ENCODE data around the gene KIAA0232.

The KIAA0232 gene

DNA sequence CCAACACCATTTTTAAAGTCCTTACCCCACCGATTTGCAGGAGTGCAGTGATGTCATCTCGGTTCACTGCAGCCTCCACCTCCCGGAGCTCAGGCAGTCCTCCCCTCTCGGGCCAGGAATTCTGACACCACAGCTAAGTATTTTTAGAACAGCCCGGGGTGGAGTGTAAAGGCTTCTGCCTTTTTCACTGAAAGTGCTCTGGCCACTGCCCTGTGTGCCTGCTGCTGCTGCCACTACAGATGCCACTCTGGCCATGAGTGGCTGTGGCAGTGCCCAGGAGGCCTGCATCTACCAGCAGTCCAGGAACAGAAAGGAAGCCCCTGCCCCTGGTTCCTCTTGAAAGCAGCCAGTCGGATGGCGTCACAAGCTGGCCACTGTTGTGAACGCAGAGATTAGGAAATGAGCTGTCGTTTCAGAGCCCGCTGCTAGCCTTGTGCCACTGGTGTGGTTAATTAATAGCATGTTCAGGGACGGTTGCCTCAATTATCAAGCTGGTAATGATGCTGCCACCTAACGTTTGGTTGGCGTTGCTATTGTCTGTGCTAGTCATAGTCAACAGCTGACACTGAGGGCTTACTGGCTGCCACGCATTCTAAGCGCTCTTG lies 103.5 kb downstream of the KIAA0232 start:
- Histone ChIP-seq H3F3A (ENCODE audit: control insufficient read depth, insufficient read depth) (0 out of 2 replicates have a peak, but pooled peaks cover 8% of the 10 kb centered on the region), H3K9me2 (replicated peaks; ENCODE audit: control insufficient read depth, low read length) (no peaks in the 10 kb centered on the region), H3K79me2 (ENCODE audit: control insufficient read depth, low read length) (no peaks in the 10 kb centered on the region), H4K20me1 (ENCODE audit: control insufficient read depth, insufficient read depth, low read depth, low read length) (no peaks in the 10 kb centered on the region), H3K4me2 (ENCODE audit: low read length) (no peak overlapping the region), H3K4me3 (ENCODE audit: low read length) (no peak overlapping the region), H3K4me1 (ENCODE audit: control insufficient read depth, low read length) (peaks cover 9% of the 10 kb centered on the region), H3K9me3 (ENCODE audit: control insufficient read depth, insufficient read depth, low read length) (peaks cover 10% of the 10 kb centered on the region), H3K27me3 (ENCODE audit: control insufficient read depth, low read length) (no peaks in the 10 kb centered on the region), H3K36me3 (ENCODE audit: control insufficient read depth, low read length) (peaks cover 10% of the 10 kb centered on the region; the same call in 1 of the 2 replicates), H3K27ac (ENCODE audit: low read depth, low read length) (no peak overlapping the region)
- TF ChIP-seq EZH2phosphoT487 (IDR thresholded peaks at IDR 0.05; ENCODE audit: borderline replicate concordance, low read length), result no peak
- TF ChIP-seq, protein P1, sequence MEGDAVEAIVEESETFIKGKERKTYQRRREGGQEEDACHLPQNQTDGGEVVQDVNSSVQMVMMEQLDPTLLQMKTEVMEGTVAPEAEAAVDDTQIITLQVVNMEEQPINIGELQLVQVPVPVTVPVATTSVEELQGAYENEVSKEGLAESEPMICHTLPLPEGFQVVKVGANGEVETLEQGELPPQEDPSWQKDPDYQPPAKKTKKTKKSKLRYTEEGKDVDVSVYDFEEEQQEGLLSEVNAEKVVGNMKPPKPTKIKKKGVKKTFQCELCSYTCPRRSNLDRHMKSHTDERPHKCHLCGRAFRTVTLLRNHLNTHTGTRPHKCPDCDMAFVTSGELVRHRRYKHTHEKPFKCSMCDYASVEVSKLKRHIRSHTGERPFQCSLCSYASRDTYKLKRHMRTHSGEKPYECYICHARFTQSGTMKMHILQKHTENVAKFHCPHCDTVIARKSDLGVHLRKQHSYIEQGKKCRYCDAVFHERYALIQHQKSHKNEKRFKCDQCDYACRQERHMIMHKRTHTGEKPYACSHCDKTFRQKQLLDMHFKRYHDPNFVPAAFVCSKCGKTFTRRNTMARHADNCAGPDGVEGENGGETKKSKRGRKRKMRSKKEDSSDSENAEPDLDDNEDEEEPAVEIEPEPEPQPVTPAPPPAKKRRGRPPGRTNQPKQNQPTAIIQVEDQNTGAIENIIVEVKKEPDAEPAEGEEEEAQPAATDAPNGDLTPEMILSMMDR (IDR thresholded peaks at IDR 0.05; ENCODE audit: low read depth, low read length, poor library complexity, severe bottlenecking), result peak; percentile 58

DNA sequence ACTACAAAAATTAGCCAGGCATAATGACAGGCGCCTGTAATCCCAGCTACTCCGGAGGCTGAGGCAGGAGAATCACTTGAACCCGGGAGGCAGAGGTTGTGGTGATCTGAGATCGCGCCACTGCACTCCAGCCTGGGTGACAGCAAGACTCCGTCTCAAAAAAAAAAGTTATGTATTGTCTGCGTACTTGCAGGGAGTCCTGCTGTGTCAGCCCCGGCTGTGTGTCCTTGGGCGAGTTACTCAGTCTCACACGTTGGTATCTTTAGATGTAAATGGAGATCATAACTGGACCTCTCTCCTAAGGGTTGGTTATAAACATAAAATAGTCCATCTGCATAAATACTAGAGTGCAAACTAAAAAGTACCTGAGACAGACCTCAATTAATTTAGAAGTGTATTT lies 104.4 kb downstream of the KIAA0232 start:
- H3K36me3 ChIP-seq (ENCODE audit: control insufficient read depth, low read length), result peaks cover 2% of the 10 kb centered on the region; the same call in 1 of the 2 replicates
- no peaks in the 10 kb centered on the region for H3K79me2 ChIP-seq (ENCODE audit: control insufficient read depth, low read length)
- no peak overlapping the region for H3K27ac ChIP-seq (ENCODE audit: low read depth, low read length)
- no peak overlapping the region for H3K4me2 ChIP-seq (ENCODE audit: low read length)
- no peaks in the 10 kb centered on the region for H4K20me1 ChIP-seq (ENCODE audit: control insufficient read depth, insufficient read depth, low read depth, low read length)
- H3K9me2 ChIP-seq (replicated peaks; ENCODE audit: control insufficient read depth, low read length), result no peaks in the 10 kb centered on the region
- H3K9me3 ChIP-seq (ENCODE audit: control insufficient read depth, insufficient read depth, low read length), result peaks cover 10% of the 10 kb centered on the region
- H3K27me3 ChIP-seq (ENCODE audit: control insufficient read depth, low read length), result no peaks in the 10 kb centered on the region
- 0 out of 2 replicates have a peak, but pooled peaks cover 8% of the 10 kb centered on the region for H3F3A ChIP-seq (ENCODE audit: control insufficient read depth, insufficient read depth)
- peaks cover 9% of the 10 kb centered on the region for H3K4me1 ChIP-seq (ENCODE audit: control insufficient read depth, low read length)
- TF ChIP-seq, protein P1 (IDR thresholded peaks at IDR 0.05; ENCODE audit: low read depth, low read length, poor library complexity, severe bottlenecking), result no peak
- TF ChIP-seq EZH2phosphoT487 (IDR thresholded peaks at IDR 0.05; ENCODE audit: borderline replicate concordance, low read length), result no peak
- H3K4me3 ChIP-seq (ENCODE audit: low read length), result no peak overlapping the region

DNA sequence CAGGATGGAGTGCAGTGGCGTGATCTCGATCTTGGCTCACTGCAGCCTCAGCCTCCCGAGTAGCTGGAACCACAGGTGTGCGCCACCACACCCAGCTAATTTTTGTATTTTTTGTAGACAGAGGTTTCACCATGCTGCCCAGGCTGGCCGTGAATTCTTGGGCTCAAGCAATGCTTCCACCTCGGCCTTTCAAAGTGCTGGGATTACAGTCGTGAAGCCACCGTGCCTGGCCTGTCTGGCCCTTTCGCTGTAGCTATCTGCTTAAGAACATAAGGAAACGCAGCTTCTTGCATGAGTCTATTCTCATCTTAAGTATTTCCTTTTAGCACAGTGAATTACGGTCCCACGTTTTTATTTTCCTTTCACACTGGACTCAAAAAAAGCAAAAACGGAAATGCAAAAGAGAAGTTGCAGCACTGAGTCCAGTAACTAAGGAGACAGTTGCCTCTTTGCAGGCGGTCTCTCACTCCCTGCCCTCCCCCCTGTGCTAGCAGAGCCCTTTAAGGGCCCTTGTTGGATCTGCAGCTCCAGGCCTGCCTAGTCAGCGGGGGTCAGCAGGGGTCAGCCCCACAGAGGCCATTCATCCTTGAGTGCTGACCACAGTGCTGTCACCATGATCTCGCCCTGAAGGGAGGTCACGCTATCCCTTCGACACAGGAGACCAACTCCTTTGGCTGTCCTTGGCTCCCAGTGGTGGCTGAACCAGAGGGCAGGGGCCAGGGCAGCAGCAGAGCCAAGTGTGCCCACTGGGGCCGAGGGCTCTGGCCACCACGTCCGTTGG lies 105.3 kb downstream of the KIAA0232 start:
- no peaks in the 10 kb centered on the region for H3K9me2 ChIP-seq (replicated peaks; ENCODE audit: control insufficient read depth, low read length)
- no peak overlapping the region for H3K4me3 ChIP-seq (ENCODE audit: low read length)

More for the DNA sequence above, 105.3 kb downstream of the KIAA0232 start:
- no peaks in the 10 kb centered on the region for H4K20me1 ChIP-seq (ENCODE audit: control insufficient read depth, insufficient read depth, low read depth, low read length)
- no peaks in the 10 kb centered on the region for H3K36me3 ChIP-seq (ENCODE audit: control insufficient read depth, low read length)
- peaks cover 10% of the 10 kb centered on the region for H3K9me3 ChIP-seq (ENCODE audit: control insufficient read depth, insufficient read depth, low read length)
- H3K4me2 ChIP-seq (ENCODE audit: low read length), result peak overlapping the region; percentile 11; the same call in 1 of the 2 replicates
- H3F3A ChIP-seq (ENCODE audit: control insufficient read depth, insufficient read depth), result 0 out of 2 replicates have a peak, but pooled peaks cover 8% of the 10 kb centered on the region
- H3K79me2 ChIP-seq (ENCODE audit: control insufficient read depth, low read length), result no peaks in the 10 kb centered on the region
- peaks cover 9% of the 10 kb centered on the region for H3K4me1 ChIP-seq (ENCODE audit: control insufficient read depth, low read length)
- no peaks in the 10 kb centered on the region for H3K27me3 ChIP-seq (ENCODE audit: control insufficient read depth, low read length)
- TF ChIP-seq, protein P1 (IDR thresholded peaks at IDR 0.05; ENCODE audit: low read depth, low read length, poor library complexity, severe bottlenecking), result no peak
- no peak for TF ChIP-seq EZH2phosphoT487 (IDR thresholded peaks at IDR 0.05; ENCODE audit: borderline replicate concordance, low read length)
- H3K27ac ChIP-seq (ENCODE audit: low read depth, low read length), result no peak overlapping the region
